Body of pancreas (tissue), 4 donors: Measurements from ENCODE around the gene GSAP. TPM values are rescaled to one million over a fixed set of nuclear protein-coding genes. Genes with fewer than 3 reads are reported as not detected.

Experiments used
- ATAC-seq: fragments of 150-250 bp; one replicate; pipeline ENCODE4 v1.9.1; 2016
- DNase-seq, 4 donors: peaks; one replicate each; pipeline ENCODE4 v3.0.0-alpha.2; 2019
- H3K27ac ChIP-seq, 4 donors: fragments of 200-600 bp; sonication (generic); 1 replicate in 3 of 4; 2 replicates in 1 of 4; pipeline versions ENCODE4 v1.5.1 to v1.6.1; 2016 to 2019; ENCODE audit warnings: mild to moderate bottlenecking in 1 of 4, mixed read lengths in 1 of 4, moderate library complexity in 1 of 4
- H3K27me3 ChIP-seq, 2 donors: fragments of 200-600 bp; sonication (generic); one replicate each; pipeline ENCODE4 v1.6.0; 2016; ENCODE audit warnings: mild to moderate bottlenecking in 1 of 2
- H3K36me3 ChIP-seq, 2 donors: fragments of 200-600 bp; sonication (generic); replicated peaks in 1 of 2; 2 replicates each; pipeline ENCODE4 v1.5.1; 2016; ENCODE audit warnings: low read depth in 2 of 2; ENCODE audit not compliant: insufficient read depth in 1 of 2
- H3K4me1 ChIP-seq: fragments of 200-600 bp; sonication (generic); one replicate; pipeline ENCODE4 v1.6.0; 2016
- H3K4me3 ChIP-seq, 2 donors: fragments of 200-600 bp; sonication (generic); 1 replicate in 1 of 2; 2 replicates in 1 of 2; pipeline ENCODE4 v1.5.1; 2016 to 2019
- H3K9me3 ChIP-seq, 3 donors: fragments of 200-600 bp; sonication (generic); 1 replicate in 2 of 3; 2 replicates in 1 of 3; pipeline ENCODE4 v1.5.1; 2016
- POLR2A ChIP-seq, 3 donors: fragments of 450-650 bp; IDR thresholded peaks; one replicate each; pipeline ENCODE4 v1.6.1; 2016; ENCODE audit warnings: antibody characterized with exemption in 3 of 3, mild to moderate bottlenecking in 2 of 3
- WGBS, 2 donors: methylation state at CpG; one replicate each; pipeline ENCODE4 v1.1.5; 2017; 5-methylcytosine and 5-hydroxymethylcytosine counted together
- intact Hi-C: fragments of 100-400 bp; cut with DNase I; formaldehyde crosslinking; loops from one replicate; pipeline ENCODE4 v1.15.1; 2023
- total RNA-seq, 2 donors: library from RNA; depleted of rRNA; stranded (reverse); fragments of >200 nt; gene quantifications; one replicate each; pipeline ENCODE4 v1.1.0, GENCODE V29; 2016
- TF ChIP-seq, protein P1 (sequence below), 7 experiments: fragments of 450-650 bp in 4 of 7; fragments of 200-600 bp in 3 of 7; sonication (generic) in 3 of 7; IDR thresholded peaks; one replicate each; pipeline ENCODE4 v1.5.1; 2016 to 2019; ENCODE audit warnings: antibody characterized with exemption in 7 of 7

Gene GSAP
- total RNA-seq, 2 donors from 2014 or later, result 13.7 to 18.8 TPM

GRCh38 chr7:77433901-77434300 is 17.8 kb upstream of the GSAP start:
- WGBS, 2 donors, result 77 to 84% methylated on average over 5 of the region's 5 CpGs

DNA sequence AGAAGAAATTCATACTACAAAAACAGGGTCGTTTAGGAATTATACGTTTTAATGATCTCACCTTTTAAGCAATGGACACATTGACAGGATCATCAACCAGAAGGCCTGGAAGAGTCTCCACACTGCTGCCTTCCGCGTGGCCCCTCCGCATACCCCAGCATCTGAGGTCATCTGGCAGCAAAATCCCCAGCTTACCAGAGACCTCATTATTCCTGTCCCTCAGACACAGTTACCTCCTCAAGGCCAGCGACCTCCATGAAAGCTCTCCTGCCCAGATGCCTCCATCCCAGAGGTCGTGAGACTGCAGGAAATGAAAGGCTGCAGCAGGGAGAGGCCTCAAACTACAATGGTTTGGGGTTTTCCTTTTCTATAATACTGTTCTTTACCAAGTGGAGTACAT is 14.8 kb upstream of the GSAP start:
- Histone ChIP-seq H3K4me1 (no peaks in the 10 kb centered on the region), H3K4me3 (no peak overlapping the region), H3K36me3 (no peaks in the 10 kb centered on the region), H3K27me3 (no peaks in the 10 kb centered on the region), H3K27ac (no peak overlapping the region), H3K9me3 (no peaks in the 10 kb centered on the region)
- DNase-seq, result no peak
- ATAC-seq, result no peak
- intact Hi-C loops, result no loop called here
- TF ChIP-seq, protein P1, sequence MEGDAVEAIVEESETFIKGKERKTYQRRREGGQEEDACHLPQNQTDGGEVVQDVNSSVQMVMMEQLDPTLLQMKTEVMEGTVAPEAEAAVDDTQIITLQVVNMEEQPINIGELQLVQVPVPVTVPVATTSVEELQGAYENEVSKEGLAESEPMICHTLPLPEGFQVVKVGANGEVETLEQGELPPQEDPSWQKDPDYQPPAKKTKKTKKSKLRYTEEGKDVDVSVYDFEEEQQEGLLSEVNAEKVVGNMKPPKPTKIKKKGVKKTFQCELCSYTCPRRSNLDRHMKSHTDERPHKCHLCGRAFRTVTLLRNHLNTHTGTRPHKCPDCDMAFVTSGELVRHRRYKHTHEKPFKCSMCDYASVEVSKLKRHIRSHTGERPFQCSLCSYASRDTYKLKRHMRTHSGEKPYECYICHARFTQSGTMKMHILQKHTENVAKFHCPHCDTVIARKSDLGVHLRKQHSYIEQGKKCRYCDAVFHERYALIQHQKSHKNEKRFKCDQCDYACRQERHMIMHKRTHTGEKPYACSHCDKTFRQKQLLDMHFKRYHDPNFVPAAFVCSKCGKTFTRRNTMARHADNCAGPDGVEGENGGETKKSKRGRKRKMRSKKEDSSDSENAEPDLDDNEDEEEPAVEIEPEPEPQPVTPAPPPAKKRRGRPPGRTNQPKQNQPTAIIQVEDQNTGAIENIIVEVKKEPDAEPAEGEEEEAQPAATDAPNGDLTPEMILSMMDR (IDR thresholded peaks at IDR 0.05), result no peak
- TF ChIP-seq POLR2A (IDR thresholded peaks at IDR 0.05), result no peak
- WGBS, 2 donors, result 75 to 78% methylated on average over 7 of the region's 7 CpGs

More at GRCh38 chr7:77433901-77434300, 17.8 kb upstream of the GSAP start:
- ATAC-seq (no peak), DNase-seq (no peak)
- no peaks in the 10 kb centered on the region for H3K27me3 ChIP-seq
- no peaks in the 10 kb centered on the region for H3K36me3 ChIP-seq
- no peak overlapping the region for H3K27ac ChIP-seq
- intact Hi-C loops, result no loop called here
- H3K9me3 ChIP-seq, result no peaks in the 10 kb centered on the region
- no peaks in the 10 kb centered on the region for H3K4me1 ChIP-seq
- no peak overlapping the region for H3K4me3 ChIP-seq
- TF ChIP-seq, protein P1 (IDR thresholded peaks at IDR 0.05), result no peak
- TF ChIP-seq POLR2A (IDR thresholded peaks at IDR 0.05), result no peak

GRCh38 chr7:77428777-77429231 is 12.7 kb upstream of the GSAP start:
- Histone ChIP-seq H3K4me1 (no peaks in the 10 kb centered on the region), H3K36me3 (no peaks in the 10 kb centered on the region), H3K27me3 (no peaks in the 10 kb centered on the region), H3K9me3 (no peaks in the 10 kb centered on the region), H3K27ac (peak overlapping the region in 1 of 4 donors; percentile 24), H3K4me3 (no peak overlapping the region)
- TF ChIP-seq, protein P1 (IDR thresholded peaks at IDR 0.05), result no peak
- TF ChIP-seq POLR2A (IDR thresholded peaks at IDR 0.05), result peak in 1 of 3 donors; percentile 5
- intact Hi-C loops, result no loop called here
- ATAC-seq, result no peak
- peak in 1 of 4 donors; percentile 56 for DNase-seq
- 68 to 75% methylated on average over 10 of the region's 10 CpGs for WGBS, 2 donors

- H3K9me3 ChIP-seq, result no peaks in the 10 kb centered on the region
- TF ChIP-seq POLR2A (IDR thresholded peaks at IDR 0.05), result no peak
- TF ChIP-seq, protein P1 (IDR thresholded peaks at IDR 0.05), result no peak
- WGBS, 2 donors, result 84 to 85% methylated on average over 5 of the region's 5 CpGs
- intact Hi-C loops, result no loop called here
- H3K27me3 ChIP-seq, result no peaks in the 10 kb centered on the region
- ATAC-seq (no peak), DNase-seq (peak in 1 of 4 donors; percentile 30)
- peak overlapping the region in 1 of 4 donors; percentile 24 for H3K27ac ChIP-seq
- H3K36me3 ChIP-seq, result no peaks in the 10 kb centered on the region
- H3K4me1 ChIP-seq, result no peaks in the 10 kb centered on the region
- H3K4me3 ChIP-seq, result no peak overlapping the region
Measured at GRCh38 chr7:77427996-77428603, 12.0 kb upstream of the GSAP start.

DNA sequence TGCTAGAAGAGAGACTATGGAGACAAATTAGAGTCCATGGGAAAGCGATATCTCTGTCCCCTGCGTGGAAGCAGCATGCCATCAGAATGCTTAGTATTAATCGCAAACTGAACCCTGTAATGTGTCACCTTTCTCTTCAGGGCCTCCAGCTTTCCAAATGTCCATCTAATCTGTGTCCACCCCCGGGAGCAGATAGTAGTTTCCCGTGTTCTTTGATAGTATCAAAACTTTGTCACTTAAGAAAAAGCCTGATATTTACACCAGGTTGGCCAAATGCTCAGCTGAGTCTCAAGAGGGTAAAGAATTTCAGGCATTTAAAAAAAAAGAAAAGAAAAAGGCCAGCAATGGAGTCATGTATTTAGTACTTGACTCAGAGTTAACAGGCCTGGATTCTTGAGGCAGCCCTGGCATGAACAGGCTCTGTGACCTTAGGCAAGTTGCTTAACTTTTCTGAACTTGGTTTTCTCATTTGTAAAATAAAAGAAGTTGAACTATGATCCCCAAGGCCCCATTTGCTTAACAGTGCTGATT is 10.4 kb upstream of the GSAP start:
- no peaks in the 10 kb centered on the region for H3K4me1 ChIP-seq
- TF ChIP-seq, protein P1 (IDR thresholded peaks at IDR 0.05), result no peak
- TF ChIP-seq POLR2A (IDR thresholded peaks at IDR 0.05), result no peak
- no peak overlapping the region for H3K4me3 ChIP-seq
- no peaks in the 10 kb centered on the region for H3K36me3 ChIP-seq
- no peak overlapping the region for H3K27ac ChIP-seq
- intact Hi-C loops, result no loop called here
- no peaks in the 10 kb centered on the region for H3K27me3 ChIP-seq
- no peaks in the 10 kb centered on the region for H3K9me3 ChIP-seq
- DNase-seq (no peak), ATAC-seq (peak; percentile 40)
- 55 to 56% methylated on average over 5 of the region's 5 CpGs for WGBS, 2 donors
